D721Med (cell line): Measurements from ENCODE around the gene CITED4.
"Not testable (repeated sequence)": the region's sequence is repeated elsewhere in the genome, so short reads cannot be mapped to it uniquely, and the experiment has no call there.

Experiments used
- DNase-seq: peaks from one replicate; pipeline ENCODE4 v3.0.0; 2011; ENCODE audit warnings: low spot score; ENCODE audit not compliant: insufficient read length
- FAIRE-seq: peaks from 2 replicates; lab custom pipeline; 2011; peaks lifted over from hg19 to GRCh38; lab: Jason Lieb, UNC
- CTCF ChIP-seq: IDR thresholded peaks from 2 replicates; pipeline ENCODE4 v1.5.1; 2012; ENCODE audit warnings: mild to moderate bottlenecking, control low read depth; ENCODE audit not compliant: insufficient read depth; ENCODE audit errors: missing control alignments

The CITED4 gene

GRCh38 chr1:40895601-40896000 lies 33.4 kb upstream of the CITED4 start:
- no peak for TF ChIP-seq CTCF
- DNase-seq = no peak
- no peak for FAIRE-seq

- DNase-seq = not testable (repeated sequence)
Observed at GRCh38 chr1:40894858-40895257, 32.7 kb upstream of the CITED4 start.

GRCh38 chr1:40894455-40894854 lies 32.3 kb upstream of the CITED4 start:
- FAIRE-seq (no peak), DNase-seq (no peak)

More at GRCh38 chr1:40894858-40895257, 32.7 kb upstream of the CITED4 start:
- FAIRE-seq = not testable (repeated sequence)

GRCh38 chr1:40893946-40894345 lies 31.8 kb upstream of the CITED4 start:
- FAIRE-seq (no peak), DNase-seq (no peak)
- no peak for TF ChIP-seq CTCF

More at GRCh38 chr1:40894455-40894854, 32.3 kb upstream of the CITED4 start:
- TF ChIP-seq CTCF = no peak

- FAIRE-seq (no peak), DNase-seq (no peak)
- no peak for TF ChIP-seq CTCF
Observed at GRCh38 chr1:40892354-40892753, 30.2 kb upstream of the CITED4 start.

GRCh38 chr1:40890771-40891170 lies 28.6 kb upstream of the CITED4 start:
- DNase-seq (no peak), FAIRE-seq (no peak)
- no peak for TF ChIP-seq CTCF

GRCh38 chr1:40887652-40888051 lies 25.5 kb upstream of the CITED4 start:
- DNase-seq (no peak), FAIRE-seq (no peak)
- no peak for TF ChIP-seq CTCF

- TF ChIP-seq CTCF = no peak
- DNase-seq = no peak
- FAIRE-seq = no peak
Observed at GRCh38 chr1:40887012-40887378, 24.8 kb upstream of the CITED4 start.
